GM21786 (cell line): ENCODE data around the gene LRPPRC.

Experiments used
- ATAC-seq: cut with Tn5 transposase; IDR thresholded peaks from one replicate; pipeline ENCODE4 v1.9.1; 2021; ENCODE audit not compliant: unreplicated experiment

Gene LRPPRC

DNA sequence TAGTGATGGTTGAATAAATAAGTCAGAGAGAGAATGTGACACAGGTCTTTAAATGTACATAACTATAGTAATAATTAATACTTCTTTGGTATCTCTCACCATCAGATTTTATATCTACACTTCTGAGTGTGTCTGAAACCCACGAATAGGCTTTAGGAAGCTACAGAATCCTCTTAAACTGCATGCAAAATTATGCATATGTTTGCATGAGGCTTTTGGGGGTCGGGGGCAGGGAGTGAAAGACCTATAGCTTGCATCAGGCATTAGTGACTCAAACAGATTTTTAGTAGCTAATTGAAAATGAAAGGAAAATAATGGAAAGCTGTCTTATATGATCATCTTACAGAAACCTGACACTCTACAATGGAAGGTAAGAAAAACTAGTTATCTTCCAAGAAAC is 14.9 kb downstream of the LRPPRC start:
- no peak for ATAC-seq

DNA sequence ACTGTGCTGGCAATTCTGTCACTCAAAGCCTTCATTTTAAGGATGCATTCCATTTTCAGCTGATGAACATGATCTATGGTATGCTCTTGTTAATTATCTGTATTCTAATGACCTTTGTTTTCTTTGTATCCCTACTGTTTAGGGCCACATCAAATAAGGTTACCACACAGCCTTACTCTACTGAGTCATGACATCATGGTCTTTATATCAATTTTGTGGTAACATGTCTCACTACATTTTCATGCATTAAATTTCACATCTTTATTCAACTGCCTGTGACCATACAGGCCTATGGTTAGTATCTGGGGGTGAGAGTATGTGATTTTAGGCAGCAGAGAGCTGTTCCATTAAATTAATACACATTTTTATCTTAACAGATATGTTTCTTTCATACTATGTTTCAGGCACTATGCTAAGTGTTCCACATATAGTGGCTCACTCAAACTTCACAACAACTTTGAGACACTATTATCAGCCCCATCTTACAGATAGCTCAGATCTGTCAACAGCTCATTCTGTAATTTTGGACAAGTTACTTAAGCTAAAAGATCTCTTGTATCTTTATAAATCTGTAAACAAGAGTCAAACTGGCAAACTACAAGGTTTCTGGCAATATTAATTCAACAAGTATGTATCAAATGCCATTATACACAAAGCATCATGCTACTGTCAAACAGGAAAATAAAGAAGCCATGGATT is 18.0 kb downstream of the LRPPRC start:
- ATAC-seq: no peak

DNA sequence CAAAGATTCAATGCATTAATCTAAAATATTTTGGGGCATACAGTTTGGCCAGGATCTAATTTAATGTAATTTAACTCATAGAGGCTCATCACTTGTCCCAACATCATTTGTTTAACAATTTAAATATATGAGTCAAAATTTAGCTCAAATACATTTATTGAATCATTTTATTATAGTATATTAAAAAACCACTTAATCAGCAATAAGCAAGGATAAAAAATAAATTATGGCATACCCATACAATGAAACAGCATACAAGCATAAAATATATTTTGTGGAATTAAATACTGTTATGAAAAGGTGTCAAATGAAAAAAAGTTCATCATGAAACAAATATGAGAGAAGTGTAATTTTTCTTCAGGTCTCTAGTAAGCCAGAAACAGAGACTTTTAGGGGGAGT is 34.9 kb downstream of the LRPPRC start:
- ATAC-seq: no peak

DNA sequence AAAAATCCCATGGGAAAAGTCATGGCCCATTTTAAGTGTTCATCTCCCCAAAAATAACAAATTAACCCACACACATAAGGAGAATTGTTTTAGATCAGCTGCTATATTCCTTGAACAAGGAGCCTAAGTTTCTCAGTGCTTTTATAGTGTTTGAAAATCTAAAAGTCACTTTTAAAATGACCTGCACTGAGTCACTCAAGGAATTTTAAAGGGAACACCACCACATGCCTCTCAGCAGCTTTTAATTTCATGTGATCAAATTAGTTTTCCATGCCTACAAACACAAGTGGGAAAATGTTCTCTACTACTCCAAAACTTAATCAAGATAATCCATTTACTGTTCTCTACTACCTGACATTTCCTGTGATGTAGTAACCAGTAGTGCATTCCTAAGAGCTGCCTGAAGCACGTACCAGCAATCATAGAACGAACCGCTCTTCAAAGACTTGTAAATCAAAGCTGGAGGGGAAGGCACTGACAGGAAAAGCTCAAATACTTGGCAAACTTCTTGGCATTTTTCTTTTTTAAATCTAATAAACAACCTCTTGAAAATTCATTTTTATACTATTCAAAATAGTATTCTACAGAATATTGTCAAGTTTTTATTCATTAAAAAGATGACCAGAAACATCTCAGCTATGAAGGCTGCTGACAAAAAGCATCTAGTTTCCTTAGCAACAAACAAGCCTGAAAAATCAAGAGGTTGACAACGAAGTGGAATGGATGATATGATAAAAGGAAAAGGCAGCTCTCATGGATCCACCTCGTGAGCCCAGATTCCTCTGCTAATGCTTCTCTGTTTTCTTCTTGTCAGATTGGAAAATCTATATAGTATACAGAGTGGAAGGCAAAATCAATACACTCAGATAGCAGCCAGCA is 37.2 kb downstream of the LRPPRC start:
- ATAC-seq: no peak

DNA sequence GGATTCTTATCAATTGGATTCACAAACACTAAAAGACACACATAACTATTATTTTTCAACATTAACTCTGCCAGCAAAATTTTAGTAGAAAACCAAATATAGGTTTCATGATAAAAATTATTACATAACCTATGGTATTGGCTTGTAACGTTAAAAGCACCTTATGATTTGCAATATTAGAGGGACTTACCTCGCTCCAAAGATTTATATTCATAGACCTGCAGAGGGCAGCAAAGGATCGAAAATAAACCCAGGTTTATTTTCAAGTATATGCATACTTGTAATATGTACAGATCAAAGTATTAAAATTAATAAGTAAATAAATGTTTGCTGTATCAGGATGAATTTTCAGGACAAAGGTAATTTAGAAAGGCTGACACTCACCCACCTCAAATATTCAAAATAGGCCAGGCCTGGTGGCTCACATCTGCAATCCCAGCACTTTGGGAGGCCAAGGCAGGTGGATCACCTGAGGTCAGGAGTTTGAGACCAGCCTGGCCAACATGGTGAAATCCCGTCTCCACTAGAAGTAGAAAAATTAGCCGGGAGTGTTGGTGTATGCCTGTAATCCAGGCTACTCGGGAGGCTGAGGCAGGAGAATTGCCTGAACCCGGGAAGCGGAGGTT is 45.3 kb downstream of the LRPPRC start:
- no peak for ATAC-seq

DNA sequence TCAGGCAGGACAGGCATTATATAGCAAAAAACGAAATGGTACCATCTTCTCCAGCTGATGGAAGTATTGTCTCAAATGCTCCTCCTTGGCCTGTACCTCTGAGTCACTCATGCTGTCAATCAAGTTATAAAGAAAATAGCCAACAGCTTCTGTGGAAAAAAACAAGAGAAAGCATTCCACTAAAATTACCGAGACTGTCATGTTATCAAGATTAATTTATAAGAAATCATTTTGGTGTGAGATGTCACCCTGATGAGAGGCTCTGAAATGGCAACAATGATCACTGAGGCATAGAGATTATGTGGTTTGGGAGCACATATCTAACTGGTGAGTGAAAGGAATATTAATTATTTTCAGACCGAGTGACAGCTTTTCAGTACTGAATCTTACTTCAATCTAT is 47.4 kb downstream of the LRPPRC start:
- no peak for ATAC-seq

DNA sequence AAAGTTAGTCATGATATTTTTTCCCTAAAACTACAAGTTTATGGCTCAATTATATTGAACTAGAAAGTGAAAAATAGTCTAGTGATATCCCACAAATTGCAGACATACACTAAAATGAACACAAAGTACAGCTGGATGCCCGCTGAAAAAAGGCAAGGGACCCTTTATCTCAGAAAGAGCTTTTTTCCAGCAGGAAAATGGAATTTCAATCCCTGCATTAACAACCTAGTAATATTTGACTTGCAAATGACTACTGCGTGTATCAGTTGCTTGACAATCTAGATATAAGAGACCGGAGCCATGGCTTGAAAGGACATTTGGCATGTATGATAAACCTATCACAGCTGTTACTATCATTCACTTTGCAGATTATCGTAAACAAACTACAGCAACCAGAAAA is 49.1 kb downstream of the LRPPRC start:
- no peak for ATAC-seq

DNA sequence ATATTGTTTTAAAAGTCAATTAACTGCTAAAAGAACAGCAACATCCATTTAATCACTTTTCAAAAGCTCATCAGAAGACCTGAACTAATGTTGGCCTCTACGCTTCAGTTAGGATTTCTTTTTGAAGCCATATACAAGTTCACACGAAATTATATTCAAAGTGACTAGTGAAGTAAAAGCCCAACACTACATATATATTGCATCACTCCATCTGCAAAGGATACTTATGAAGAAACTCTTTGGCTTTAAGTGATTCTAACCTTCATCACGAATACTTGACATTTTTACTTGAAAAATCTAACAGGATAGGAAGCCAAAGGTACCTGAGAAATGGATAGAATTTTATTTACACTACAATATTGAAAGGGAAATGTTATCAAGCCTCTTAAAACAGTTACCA is 50.4 kb downstream of the LRPPRC start:
- no peak for ATAC-seq

DNA sequence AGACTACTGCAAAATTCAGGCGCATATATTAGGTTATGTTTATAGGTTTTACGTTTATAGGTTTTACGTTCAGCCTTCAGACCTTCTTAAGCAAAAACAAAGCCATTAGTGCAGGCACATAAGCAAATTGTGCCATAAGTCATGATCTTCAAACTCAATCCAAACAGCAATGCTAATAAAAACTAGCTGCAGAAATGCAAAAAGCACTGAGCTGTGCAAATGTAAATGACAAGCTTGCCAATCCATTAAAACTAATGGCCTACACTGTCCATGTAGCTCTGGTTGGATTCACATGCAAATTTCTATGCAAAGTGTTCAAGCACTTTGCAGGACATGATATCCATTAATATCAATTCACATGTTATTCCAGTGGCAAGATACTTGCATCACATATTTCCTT is 50.9 kb downstream of the LRPPRC start:
- ATAC-seq: no peak

DNA sequence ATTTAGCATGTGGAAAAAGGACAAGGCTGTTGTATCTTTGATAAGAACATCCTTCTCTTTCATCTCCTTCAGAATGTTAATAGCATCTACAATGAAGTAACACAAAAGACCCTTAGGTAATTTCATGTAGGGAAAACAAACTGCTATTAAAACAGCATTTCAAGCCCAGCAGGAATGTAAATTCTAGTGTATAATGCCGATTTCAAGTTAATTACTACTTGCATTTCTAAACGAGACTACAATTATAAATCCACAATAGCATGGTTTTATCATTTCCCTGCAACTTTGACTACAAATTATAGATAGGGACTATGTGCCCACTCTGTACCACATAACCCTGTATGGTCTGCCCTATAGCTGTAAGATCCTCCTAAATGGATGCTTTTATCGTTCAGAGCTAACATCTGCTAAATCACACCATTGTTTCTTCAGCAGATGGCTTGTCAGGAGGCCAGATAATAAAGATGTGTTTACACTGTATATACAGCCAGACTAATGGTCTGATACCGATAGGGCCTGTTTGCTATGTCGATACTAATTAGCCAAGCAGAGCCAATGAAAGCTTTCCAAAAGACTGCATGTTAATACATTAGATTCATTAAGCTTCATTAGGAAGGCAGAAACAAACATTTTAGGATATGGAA is 51.9 kb downstream of the LRPPRC start:
- no peak for ATAC-seq

DNA sequence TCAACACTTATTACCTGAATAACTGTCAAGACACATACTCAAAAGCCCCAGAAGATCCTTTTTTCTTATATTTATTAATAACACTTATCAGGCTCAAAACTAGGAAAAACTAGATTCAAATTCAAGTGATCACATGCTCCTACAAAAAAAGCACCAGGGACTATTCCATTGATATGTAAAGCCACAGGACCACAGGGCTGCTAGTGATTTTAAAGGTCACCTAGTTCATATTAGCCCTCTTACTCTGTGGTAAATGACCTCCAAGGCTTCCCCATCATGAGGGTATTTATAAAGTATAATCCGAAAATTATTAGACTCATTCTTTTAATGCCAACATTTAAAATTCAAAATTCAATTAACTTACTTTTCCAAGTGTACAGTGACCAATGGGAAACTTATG is 52.5 kb downstream of the LRPPRC start:
- ATAC-seq: no peak

DNA sequence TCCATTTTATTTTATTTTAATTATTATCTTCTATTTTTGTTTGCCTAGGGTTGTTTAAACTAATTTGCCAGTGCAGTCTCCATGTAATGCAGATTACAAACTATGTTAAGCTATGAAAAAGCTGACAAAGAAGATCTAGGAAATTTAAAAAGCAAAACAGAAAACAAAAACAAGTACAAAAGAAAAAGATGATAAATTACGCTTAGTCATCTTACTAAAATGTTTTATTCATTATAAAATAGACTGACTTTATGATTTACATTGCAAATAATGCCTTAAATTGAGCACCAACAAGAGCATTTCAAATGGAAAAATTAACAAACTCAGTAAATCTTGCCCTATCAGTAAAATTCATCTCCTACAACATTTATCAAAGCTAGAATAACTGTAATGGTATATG is 52.9 kb downstream of the LRPPRC start:
- ATAC-seq: no peak

DNA sequence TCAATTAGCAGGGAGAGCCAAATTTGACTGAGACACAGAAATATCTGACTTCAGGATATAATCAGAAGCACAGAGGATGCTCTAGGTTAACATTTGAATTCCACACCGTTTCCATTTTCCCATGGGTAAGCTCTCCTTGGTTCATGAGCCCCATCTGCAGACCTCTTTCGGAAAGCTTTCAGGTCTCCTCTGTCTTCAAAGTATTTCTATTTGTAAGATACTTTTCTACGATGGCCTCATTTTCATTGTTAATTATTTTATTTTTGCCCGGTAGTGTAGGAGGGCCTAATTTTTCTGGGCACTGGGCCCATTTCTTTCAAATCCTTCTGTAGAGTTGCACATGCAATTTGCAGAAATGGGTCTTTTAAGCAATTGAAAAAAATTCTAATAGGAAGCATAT is 53.8 kb downstream of the LRPPRC start:
- ATAC-seq: no peak

DNA sequence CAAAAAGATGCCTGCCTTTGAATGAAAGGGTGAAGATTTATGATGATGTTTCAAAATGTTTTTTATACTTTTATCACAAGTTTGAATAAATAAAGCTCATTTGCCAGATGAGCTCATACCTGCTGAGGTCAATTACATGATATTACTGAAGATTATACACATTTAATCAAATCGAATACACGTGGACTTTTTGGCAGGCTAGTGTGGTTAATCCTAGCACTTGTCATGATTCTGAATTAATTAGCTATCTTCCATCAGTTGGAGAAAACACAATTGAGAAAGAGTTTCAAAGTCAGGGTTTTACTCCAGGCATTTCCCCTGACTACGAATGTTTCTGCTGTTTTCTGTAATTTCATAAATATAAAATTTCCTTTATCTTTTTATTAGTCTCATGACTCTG is 54.4 kb downstream of the LRPPRC start:
- no peak for ATAC-seq

DNA sequence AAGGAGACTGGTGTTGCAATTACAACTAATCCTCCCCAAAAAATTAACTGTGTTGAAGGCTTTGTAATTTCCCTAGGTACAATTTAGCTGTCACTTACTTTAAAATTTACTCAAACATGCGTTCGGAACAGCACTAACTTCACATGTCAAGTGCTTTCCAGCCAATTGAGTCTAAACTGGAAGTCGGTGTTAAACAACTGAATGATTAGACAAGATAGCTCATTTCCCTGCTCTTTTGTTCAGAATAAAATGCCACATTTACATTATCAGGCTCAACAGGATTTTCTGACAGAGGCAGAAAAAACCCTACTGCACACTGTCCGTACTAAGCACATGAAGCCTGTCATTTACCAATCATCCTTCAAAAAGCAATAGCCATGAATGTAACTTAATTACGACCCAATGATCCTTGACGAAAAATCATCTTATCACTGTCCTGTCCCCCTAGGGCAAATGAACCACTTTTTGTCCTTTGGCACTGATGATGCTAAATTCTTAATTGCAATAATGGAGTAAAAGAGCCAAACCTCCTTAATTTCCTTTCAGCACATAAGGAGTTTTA is 56.0 kb downstream of the LRPPRC start:
- ATAC-seq: no peak

DNA sequence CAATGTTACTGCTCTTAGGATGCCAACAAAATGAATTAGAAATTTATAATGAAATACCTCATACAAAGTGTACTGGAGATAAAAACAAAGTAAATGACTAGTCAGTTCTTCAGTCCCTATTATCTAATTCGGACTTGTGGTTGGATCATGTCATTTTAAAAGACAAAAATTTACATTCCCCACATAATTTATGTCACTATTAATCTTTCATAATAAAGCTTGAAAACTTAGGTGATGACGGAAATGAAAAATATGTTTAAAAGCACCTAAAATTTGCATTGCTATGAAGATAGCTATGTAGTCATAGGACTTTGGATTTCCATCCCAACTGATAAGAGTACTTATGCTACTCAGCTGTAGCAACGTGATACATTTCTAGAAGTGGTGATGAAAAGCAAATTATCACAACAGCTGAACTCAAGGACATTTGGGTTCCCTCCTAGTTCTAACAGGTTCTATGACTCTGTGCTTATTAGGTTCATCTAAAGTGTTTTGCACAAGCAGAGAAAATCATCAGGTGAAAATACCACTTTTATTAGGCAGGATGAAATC is 58.4 kb downstream of the LRPPRC start:
- ATAC-seq: no peak

DNA sequence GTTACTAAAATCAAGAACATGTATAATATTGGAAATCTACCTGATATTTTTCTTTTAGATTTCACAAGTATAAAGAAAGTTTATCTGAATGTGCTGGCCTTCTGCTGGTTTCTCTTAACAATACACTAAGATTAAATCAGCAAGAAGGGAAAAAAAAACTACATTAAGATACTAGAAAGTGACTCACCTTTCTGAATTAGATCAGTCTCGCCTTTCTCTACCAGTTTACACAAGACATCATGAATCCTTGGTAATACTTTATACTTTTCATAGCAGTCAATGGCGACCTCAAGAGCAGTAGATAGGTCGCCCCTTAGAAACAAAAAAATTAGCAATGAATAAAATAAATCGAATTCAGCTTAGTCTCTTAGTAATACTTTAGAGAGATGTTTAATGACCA is 61.2 kb downstream of the LRPPRC start:
- no peak for ATAC-seq

DNA sequence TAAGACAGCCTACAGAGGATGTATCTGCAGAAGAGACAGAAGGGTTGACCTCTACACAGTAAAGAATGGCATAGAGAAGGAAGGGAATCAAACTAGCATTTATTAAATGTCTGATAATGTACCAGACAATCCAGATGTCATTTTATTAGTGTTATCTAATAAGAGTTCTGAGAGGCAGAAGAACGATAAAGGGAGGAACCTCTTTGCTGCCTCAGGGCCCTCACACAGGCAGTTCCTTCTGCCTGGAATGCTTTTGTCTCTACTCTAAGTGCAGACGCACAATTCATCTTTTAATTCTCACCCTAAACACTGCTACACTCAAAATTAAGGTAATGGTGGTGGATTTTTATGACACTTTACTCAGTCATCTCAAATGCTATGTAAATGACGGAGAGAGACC is 64.5 kb downstream of the LRPPRC start:
- no peak for ATAC-seq

DNA sequence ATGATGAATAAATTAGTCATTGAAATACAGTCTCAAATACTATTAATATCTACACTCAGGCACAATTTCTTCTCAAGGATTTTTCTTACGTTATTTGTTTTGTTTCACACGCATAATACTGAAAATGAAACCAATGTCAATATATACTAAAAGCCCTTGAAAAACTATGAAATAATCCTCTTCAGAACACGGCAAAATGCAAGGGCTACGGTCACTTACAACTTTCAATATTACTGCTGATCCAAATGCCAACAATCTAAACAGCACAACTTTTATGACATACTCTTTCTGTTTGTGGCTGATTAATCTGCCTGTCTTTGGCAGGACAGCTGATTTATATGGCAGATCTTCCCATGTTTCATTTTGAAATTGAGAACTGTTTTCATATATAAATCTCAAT is 68.3 kb downstream of the LRPPRC start:
- ATAC-seq: no peak

DNA sequence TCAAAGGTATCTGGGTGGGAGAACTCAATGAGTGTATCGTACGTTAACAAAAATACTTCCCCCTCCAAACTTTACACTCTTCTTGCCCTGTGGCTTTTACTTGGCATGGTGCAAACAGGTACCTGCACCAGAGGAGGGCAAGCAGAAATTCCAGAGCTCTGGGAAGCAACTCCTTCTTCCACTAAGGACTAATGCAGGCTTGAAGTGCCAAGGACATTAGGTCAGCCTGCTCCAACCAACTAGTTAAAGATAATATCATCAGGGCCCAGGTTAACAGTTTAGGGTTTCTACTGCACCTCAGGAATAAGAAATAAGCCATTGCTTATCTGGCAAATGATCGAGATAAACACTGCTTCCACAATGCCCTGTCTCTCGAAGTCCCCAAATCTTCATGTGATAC is 70.4 kb downstream of the LRPPRC start:
- no peak for ATAC-seq

DNA sequence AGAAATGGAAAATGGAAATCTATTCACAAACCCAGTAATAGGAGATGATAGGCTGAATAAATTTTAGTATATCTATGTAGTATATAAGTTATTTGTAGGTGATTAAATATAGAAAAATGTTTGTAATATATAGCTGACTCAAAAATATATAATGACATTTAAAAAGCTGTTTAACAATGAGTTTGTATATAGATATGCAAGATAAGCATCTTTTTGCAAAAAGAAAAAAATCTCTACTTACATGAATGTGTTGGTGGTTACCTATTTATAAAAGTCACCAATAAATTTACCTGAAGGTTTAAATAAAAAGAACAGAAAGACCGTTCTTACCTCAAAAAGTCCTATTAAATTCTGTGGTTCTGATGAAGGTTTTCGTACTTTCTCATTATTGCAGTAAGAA is 71.3 kb downstream of the LRPPRC start:
- ATAC-seq: no peak
